GM04503 (cell line): ENCODE measurements around the gene UQCRC1.

Experiments used
- DNase-seq: peaks from one replicate; pipeline ENCODE4 v3.0.0-alpha.2; 2012; ENCODE audit warnings: low read depth

Gene UQCRC1

DNA sequence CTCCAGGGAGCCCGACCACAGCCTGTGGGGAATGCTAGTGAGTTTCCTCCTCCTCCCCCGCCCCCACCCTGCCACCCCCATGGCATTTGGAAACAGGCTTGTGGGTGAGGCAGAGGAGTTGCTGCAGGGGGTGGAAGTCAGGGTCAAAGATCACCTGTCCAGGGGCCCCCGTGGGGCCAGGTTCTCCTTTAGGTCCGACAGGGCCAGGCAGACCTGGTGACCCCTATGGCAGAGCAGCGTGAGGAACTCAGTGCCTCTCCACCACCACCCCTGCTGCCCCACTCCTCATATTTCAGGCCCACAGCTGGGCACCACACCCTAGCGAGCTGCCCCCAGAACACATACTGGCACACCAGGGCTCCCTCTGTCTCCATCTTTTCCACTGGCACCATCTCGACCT is 36.9 kb downstream of the UQCRC1 start:
- DNase-seq = no peak

DNA sequence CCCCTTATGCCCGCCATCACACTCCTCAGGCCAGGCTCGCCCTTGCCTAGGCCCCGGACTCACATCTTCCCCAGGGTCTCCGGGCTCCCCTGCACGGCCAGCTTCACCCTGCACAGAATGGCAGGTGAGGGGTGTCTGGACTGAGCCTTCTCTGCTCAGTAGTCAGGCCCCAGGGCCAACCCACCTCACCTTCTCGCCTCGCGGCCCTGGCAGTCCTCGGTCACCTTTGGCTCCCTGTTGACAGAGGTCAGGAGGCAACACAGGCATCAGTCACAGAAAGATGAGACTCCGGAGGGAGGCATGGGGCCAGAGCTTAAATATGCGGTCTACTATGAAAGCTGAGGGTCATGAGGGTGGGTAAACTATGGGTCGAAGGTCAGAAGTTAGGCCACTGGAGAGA is 37.5 kb downstream of the UQCRC1 start:
- DNase-seq = no peak

DNA sequence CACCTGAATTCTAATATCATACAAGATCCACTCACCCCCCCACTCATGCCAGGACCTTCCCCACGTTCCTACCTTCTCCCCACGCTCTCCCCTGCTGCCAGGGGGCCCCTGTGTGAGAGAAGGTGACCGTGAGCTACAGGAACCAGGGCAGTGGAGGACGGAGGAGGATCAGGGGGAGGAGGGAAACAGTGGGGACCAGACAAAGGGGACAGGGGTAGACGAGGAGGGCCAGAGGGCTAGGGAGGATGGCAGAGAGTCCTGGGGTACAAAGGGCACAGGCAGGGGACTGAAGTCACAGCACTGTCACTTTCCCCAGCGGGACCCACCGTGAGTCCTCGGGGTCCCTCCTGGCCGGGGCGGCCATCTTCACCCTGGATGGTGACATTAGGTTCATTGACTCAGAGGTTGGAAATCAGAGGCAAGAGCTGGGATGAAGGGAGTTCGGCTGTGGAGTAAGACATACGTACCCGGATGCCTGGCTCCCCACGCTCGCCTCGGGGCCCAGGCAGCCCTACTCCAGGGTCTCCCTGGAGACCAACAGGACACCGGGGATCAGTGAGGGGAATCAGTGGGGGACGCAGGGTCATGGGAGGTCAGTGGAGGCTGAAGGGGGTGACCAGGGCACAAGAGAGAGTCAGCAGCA is 39.5 kb downstream of the UQCRC1 start:
- no peak for DNase-seq

DNA sequence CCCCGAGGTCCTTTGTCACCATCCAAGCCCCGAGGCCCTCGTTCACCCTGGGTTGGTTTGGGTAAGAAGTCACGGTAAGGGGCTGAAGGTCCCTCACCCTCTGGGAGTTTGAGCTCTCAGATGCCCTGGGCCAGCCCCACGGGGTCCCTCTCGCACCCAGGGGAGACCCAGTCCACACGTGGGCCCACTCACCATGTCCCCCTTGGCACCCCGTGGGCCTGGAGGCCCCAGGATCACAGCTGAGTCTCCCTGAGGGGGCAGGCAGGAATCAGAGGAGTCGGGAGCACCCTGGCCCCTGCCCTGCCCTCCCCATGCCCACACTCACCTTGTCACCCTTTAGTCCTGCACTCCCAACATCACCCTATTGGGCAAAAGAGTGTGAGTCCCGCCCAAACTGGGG is 40.0 kb downstream of the UQCRC1 start:
- no peak for DNase-seq

DNA sequence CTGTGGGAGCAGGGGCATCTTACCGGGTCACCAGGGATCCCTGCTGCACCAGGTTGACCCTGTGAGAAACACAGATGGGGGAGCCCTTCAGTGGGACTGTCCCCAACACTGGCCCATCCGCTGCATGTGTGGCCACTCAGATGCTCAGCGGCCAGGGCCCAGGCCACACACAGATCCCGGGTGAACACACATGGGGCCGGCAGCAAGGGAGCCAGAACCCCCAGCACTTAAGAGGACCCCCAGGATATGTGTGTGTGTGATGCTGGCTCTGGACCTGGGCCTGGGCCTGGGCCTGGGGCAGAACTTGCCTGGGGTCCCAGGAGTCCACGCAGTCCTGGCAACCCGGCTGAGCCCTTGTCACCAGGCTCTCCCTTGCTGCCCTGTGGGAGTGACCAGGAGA is 41.0 kb downstream of the UQCRC1 start:
- DNase-seq = no peak

DNA sequence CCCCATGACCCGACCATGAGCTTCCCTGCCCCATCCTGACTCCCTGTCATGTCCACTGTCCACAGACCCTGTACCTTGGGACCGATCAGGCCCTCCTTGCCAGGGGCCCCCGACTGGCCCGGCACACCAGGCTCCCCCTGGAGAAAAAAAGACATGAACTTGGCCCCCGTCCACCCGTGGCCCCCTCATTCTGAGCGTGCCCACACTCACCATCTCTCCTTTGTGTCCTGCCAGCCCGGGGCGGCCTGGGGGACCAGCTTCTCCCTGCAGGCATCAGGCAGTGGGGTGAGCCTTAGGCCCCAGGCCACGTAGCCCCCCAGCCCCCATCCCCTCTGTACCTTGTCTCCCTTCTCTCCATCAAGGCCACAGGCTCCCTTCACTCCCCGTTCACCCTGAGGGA is 41.9 kb downstream of the UQCRC1 start:
- no peak for DNase-seq

DNA sequence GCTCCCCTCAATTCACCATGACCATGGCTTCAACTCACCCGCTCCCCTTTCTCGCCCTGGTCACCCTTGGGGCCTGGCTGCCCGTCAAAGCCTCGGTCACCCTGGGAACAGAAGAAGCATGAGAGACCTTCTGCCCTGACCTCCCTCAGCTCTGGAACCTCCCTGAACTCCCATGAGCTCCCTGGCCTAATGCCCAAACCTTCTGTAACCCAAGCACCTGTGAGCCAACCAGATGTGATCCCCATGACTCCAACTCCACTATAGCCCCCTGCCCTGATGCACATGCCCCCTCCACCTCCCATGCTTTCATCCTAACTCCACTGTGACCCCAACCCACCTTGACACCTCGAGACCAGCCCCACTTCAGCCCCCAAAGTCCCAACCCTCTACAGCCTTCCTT is 42.4 kb downstream of the UQCRC1 start:
- DNase-seq = no peak

DNA sequence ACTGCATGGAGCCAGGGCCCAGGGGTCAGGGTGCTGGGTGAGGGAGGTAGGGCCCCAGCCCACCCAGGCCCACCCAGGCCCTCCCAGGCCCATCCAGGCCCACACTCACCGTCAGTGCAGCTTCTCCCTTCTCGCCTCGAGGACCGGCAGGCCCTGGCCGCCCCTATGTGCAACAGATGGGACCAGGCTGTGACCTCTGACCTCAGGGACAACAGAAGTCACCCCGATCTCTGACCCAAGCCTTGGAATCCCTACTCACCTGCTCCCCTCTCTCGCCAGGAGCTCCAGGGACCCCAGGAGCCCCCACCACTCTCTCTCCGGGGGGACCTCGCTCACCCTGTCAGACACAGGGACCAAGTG is 43.1 kb downstream of the UQCRC1 start:
- no peak for DNase-seq

DNA sequence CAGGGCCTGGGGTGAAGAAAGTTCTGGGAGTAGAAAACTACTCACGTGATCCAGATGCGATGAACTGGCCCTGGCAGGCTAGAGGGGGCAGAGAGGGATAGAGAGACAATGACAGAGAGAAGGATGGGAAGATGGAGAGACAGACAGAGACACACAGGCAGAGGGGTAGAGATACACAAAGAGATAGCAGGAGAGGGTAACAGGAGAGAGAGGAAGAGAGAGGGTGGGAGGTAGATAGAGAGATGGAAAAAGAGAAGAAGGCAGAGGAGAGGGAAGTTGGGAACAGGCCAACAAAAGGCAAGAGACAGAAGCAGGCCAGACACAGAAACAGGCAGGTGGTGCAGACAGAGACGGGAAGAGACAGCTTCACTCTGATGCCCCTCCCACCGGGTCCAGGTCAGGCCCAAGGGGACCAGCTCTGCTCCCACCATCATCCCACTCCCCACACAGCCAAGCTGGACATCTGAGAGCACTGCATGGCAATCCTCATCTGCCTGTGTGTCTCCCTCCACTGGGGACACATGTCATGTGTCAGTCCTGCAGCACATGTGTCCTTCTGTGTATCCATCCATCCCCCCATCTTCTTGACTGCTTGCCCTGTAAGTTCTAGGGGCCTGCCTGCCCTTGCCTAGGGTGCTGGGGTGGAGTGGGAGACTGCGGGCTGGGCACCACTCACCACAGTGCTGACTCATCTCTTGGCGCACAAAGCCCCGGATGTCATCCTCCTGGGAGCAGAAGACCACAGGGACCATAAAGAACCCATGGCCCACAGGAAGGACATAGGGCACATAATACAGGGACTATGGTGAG is 43.6 kb downstream of the UQCRC1 start:
- no peak for DNase-seq

DNA sequence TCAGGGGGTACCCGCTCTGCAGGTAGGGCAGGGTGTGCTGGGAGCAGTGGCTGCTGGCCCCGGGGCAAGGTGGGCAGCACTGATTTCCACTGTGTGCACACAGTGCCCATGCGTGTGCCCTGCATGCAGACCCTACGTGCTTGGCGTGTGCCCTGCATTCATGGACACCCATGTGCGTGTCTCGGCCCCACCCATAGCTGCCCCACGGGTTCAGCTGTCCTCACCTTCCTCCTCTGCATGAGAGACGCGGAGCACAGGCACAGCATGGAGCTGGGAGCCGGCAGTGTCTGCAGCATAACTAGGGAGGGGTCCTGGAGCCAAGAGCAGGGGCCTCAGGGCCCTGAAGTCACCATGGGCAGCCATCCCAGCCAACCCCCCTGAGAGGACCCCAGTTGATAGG is 44.3 kb downstream of the UQCRC1 start:
- no peak for DNase-seq

DNA sequence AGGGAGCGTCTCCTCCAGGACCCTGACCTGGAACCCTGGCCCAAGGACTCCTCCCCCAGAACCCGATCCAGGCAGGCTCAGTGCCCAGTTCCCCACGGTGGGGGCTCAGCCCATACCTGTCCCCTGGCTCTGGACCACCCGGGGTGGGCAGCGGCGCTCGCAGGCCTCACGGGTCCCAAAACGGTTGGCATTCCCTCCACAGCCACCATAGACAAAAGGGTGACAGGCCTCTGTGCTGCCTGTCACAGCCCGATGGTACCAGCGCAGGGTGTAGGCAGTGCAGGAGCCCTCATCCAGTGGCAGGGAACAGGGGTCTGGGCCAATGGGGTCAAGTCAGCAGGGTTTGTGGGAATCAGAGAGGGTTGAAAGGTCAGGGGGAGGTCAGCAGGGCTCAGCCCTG is 44.8 kb downstream of the UQCRC1 start:
- no peak for DNase-seq

DNA sequence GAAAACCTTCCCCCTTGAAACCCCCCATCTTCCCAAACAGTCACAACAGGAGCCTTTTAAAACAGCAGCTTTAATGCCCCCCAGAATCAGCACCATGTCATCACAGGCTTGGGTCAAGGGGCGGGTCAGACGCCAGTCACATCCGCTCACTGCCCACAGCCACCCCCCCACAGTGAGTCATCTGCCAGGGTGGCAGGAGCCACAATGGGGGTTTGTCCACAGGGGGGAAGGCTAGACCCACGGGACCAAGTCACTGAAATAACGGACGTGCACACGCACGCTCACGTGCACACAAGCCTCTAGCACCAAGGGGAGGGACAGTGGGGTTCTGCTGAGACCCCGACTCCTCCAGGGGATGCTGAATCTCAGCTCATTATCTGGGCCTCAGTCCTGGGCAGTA is 45.4 kb downstream of the UQCRC1 start:
- peak; percentile 56 for DNase-seq

DNA sequence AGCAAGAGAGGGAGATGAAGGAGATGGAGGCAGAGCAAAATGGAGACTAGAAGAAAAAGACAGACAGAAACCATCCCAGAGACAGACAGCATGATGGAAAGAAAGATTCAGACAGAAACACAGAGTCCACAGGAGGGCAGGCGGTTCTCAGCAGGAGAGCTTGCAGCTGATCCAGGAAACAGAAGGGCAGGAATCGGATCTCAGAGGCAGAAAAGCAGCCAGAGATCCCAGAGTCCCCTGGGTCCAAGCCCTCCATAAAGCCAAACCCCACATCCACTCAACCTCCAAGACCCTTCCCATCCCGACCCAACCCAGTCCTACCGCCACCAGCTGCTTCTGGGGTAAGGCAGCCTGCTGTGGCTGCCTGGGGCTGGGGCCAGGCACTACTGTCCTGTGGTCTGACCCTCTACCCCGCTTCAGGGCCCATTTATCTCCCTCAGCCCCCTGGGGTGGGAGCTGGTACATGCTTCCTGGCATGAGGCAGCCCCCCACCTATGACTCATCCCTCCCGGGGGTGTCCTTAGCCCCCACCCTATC is 46.0 kb downstream of the UQCRC1 start, which contains the start of gene UCN2:
TSS of gene UCN2 (minus strand) at position 400 of the 537 bp plus-strand sequence. CDS start 657 bp downstream, outside the sequence.
- DNase-seq = no peak

DNA sequence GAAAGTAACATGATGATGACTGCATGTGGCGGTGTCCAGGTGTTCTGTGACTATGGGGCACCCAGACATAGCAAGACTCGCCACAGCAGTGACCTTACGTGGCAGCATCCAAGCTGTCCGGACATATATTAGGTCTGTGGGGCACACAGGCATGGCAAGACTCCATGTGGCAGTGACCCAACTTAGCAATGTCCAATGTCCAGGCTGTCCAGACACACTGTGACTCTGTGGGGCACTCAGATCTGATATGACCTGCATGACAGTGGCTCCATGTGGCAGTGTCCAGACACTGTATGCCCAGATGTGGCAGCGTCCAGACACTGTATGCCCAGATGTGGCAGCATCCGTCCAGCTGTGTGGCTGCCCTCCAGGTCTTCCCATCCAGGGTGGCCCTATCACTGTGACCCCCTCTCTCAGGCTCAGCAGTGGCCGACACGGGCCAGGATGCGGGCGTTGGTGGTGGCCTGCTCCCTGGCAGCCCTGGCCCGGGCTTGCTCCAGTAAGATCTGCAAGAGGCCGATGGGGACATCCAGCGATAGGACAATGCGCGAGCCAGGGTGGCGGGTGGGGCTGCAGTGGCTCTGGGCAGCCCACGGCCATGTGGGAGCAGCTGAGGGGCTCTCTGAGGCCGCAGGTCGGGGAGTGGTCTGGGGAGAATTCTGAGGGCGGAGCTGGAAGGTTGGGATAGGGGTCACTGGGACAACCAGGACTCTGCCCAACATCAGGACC is 46.9 kb downstream of the UQCRC1 start:
- DNase-seq = no peak

DNA sequence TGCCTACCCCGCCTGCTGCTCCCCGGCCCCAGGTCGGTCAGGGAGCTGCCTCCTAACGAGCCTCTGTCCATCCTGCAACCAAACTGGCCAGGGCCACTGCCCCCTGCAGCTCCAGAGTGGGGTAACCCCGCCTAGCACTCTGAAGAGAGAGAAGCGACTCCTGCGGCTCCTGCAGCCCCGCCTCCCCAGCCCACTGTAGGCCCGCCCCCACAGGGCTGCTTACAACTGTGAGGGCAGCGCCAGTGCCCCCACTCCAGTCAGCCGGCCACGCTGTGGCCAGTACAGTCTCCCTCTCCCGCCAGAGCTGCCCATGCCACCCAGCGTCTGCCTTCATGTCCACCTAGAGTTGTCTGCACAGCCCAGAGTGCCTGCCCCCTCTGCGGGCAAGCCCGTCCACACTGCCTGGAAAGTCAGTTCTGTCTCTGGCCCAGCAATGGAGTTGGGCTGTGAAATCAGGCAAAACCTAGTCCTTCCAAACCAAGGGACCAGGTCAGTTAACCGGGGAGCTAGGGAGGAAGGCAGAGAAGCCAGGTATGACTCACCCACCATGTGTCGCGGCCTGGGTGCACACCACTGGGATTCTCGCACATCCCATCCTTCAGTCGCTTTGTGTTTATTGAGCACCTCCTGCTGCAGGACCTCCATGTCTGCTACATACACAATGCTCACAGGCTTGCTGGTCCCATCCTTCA is 48.3 kb downstream of the UQCRC1 start:
- no peak for DNase-seq

DNA sequence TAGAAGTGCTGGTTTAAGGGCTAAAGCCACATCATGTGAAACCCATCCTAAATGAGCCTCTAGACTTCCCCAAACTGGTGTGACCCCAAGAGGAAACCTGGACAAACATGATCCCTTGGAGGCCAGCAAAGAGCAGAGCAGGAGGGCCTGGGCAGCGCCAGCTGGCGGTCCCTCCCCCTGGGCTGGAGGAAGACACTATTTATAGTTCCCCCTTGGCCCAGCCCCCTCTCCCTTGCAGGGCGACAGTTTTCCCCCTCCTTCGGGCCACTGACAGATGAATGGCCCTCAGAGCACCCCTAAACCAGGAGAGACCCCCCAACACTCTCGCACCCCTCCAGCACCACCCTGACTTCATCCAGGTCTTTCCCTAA is 48.8 kb downstream of the UQCRC1 start:
- DNase-seq = no peak

DNA sequence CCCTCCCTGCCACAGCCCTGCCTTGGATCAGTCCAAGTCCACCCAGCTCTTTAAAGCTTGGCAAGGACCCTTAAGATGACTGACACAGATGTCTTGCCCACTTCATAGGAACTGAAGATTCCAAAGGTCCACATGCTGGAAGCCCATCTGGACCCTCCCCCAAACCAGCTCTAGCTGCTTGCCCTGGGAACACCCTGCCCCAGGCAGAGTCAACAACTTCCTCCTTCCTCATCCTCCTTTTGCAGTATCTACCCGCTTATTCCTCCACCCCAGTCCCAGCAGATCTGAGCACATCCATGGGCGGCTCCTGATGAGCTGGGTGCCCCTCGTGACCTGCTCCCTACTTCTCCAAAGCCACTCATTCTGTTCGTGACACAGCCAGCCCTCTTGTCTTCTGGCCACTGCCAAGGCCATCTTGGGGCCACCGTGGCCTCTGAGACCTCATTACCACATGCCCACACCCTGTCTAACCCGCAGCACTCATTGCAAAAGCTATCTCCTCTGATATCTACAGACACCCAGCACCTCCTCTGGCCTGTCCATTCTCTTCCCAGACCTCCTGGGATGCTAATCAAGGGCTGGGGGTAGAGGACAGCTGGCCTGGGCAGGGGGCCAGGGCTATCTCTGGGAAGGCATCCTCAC is 50.8 kb downstream of the UQCRC1 start:
- DNase-seq = no peak

DNA sequence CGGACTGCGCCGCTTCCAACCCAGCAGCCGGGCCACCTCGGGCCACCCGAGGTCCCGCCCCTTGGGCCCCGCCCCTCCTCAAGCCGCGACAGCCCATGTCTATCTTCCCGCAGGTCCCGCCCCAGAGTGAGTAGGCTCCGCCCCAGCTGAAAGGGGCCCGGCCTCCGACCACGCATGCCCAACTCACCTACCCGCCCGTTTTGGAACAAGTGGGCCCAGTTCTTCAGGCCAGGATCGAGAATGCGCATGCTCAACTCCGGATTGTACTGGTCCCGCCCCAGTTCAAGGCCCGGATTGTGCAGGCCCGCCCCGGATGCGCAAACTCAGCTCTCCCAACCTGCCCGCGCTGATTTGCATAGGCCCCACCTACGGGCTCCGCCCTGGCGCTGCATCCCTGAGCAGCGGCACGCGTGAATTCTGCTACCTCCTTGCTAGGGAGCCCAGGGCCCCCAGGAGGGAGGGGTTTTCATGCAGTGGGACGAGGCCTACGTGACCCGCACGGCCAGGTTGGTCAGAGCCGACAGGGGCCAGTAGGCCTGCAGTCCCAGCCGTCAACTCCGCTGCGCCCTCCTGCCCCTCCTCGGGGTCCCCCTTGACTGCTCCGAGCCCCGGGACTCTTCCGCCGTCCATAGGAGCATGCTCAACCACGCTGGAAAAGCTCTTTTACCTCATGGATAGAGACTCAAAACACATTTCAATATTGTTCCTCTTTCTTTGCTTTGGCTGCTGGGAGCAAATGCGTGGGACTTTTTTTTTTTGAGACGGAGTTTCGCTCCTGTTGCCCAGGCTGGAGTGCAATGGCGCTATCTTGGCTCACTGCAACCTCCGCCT is 52.4 kb downstream of the UQCRC1 start, which contains the start of gene PFKFB4:
TSS of gene PFKFB4 (minus strand) at position 8 of the 831 bp plus-strand sequence. CDS start 26 bp downstream, outside the sequence.
- DNase-seq = peak; percentile 93

DNA sequence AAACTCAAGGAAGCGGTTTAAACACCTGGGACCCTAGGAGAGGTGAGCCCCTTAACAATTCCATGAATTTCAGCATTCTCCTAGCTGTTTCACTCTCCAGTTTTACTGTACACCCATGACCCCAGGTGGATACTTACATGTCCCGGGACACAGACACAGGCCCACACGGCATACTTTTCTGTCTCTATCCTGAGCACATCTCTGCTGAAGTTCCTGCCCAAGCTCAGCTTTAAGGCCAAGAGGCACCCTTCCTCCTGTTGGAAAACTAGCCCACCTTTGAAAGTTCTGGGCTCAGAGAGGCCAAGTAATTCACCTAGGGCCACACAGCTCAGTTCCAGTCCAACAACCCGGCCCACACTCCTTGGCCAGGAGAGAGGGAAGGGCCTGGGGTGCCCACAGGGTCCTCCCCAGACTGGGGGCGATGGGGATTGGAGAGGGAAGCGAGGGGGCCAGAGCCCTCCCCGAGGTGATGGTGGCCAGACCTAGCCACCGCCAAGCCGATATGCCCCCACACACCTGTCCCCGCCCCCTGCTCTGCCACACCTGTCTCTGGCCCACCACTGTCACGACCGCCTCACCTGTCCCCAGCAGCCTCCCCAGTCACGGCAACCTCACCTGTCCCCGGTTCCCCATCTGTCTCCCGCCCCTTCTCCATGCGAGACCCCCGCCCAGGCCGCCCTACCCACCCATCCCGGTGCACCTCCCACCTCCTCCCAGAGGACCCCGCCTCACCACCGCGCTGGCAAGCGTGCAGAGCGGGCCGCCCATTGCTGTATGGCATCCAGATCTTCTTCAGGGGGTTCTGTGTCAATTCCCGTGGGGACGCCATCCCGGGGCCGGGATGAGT is 53.3 kb downstream of the UQCRC1 start:
- no peak for DNase-seq
